Measurements from ENCODE around the gene EIPR1. TPM values are rescaled to one million over a fixed set of nuclear protein-coding genes. Genes with fewer than 3 reads are reported as not detected.

The EIPR1 gene
- total RNA-seq, 1 experiment from 2014 or later, result 27.8 TPM

- Mint-ChIP-seq H3K4me1 (peaks cover 24 to 28% of the 10 kb centered on the region in 2 experiments), H3K27ac (no peak overlapping the region; a peak in 1 of 7 replicates)
- H3K4me2 ChIP-seq (ENCODE audit: insufficient read depth, insufficient read length, low read length), result no peak overlapping the region
Measured at GRCh38 chr2:3266925-3267867, 110.4 kb downstream of the EIPR1 start.

More at GRCh38 chr2:3266925-3267867, 110.4 kb downstream of the EIPR1 start:
- Histone ChIP-seq H3K9ac (ENCODE audit: extremely low read depth, insufficient read length, low read length) (no peak overlapping the region), H2BK5ac (ENCODE audit: insufficient read length, low read length) (no peak overlapping the region), H3K14ac (ENCODE audit: insufficient read depth, low read length) (no peak overlapping the region), H3K18ac (ENCODE audit: insufficient read length, low read depth, low read length) (no peak overlapping the region), H3K23me2 (ENCODE audit: insufficient read length, low read depth, low read length, poor library complexity, severe bottlenecking) (no peaks in the 10 kb centered on the region), H3K27ac (ENCODE audit: insufficient read length, low read depth, low read length) (no peak overlapping the region), H4K5ac (ENCODE audit: insufficient read length, low read depth, low read length) (no peak overlapping the region), H3K27me3 (ENCODE audit: insufficient read depth, low read length) (no peaks in the 10 kb centered on the region), H2BK15ac (ENCODE audit: low read depth, low read length) (no peak overlapping the region), H2AFZ (ENCODE audit: low read length) (no peak overlapping the region), H3T11ph (ENCODE audit: low read length) (no peak overlapping the region), H3K23ac (ENCODE audit: insufficient read length, low read depth, low read length) (no peak overlapping the region), H4K91ac (ENCODE audit: insufficient read length, low read depth, low read length) (no peak overlapping the region), H2BK120ac (ENCODE audit: low read depth, low read length, poor library complexity, severe bottlenecking) (no peak overlapping the region), H3K79me2 (ENCODE audit: insufficient read depth, low read length) (no peaks in the 10 kb centered on the region), H3K4ac (ENCODE audit: low read depth, low read length) (no peak overlapping the region), H3K4me1 (ENCODE audit: insufficient read depth, low read length) (no peaks in the 10 kb centered on the region; the same call in 1 of the 2 replicates), H2BK12ac (ENCODE audit: insufficient read length, low read depth, low read length) (no peak overlapping the region), H3K56ac (ENCODE audit: insufficient read length, low read depth, low read length) (no peak overlapping the region), H2BK20ac (ENCODE audit: low read depth, low read length, poor library complexity, severe bottlenecking) (no peak overlapping the region), H3K9me3 (ENCODE audit: control insufficient read depth, low read depth, low read length) (no peaks in the 10 kb centered on the region), H2AK5ac (ENCODE audit: insufficient read length, low read length) (no peak overlapping the region), H4K8ac (replicated peaks; ENCODE audit: insufficient read length, low read depth, low read length) (no peak overlapping the region), H3K79me1 (ENCODE audit: insufficient read depth, low read depth, low read length, poor library complexity, severe bottlenecking) (peaks cover 3% of the 10 kb centered on the region), H4K20me1 (ENCODE audit: control insufficient read depth, insufficient read depth, insufficient read length) (no peaks in the 10 kb centered on the region)
- no CpG with 5 or more reads among the region's 15 CpGs for WGBS (ENCODE audit: extremely low coverage, insufficient read length, low lambda C conversion rate)
- no peak overlapping the region for H3K4me3 Mint-ChIP-seq
- DNase-seq, result no peak
- H3K9me3 Mint-ChIP-seq, result no peaks in the 10 kb centered on the region
- H3K36me3 Mint-ChIP-seq (ENCODE audit: insufficient read depth in 1 of 3, low read depth in 3 of 3), result peaks cover 5 to 12% (median 8%) of the 10 kb centered on the region in 3 experiments; a peak in 5 of 7 replicates
- no peak for TF ChIP-seq CTCF (conservative IDR thresholded peaks at IDR 0.05)
- H3K27me3 Mint-ChIP-seq (ENCODE audit: low read depth), result peaks cover 5% of the 10 kb centered on the region
